Stimulated activated CD8-positive, alpha-beta memory T cell treated with anti-CD3 and anti-CD28 coated beads, Interleukin-4, amount 100 ng/mL, for 4 hours (primary cell): ENCODE measurements around the gene MT1E.
A peak's percentile ranks its signal among the peaks of the same experiment; 100 is the strongest.

Experiments
- DNase-seq, 2 donors: peaks; one replicate each; pipeline ENCODE4 v3.0.0-alpha.2; 2020; ENCODE audit warnings: low read depth in 2 of 2, low spot score in 1 of 2

MT1E gene

GRCh38 chr16:56625943-56626654, 518 bp downstream of the MT1E start:
- DNase-seq = no peak

GRCh38 chr16:56626685-56627084, 1.1 kb downstream of the MT1E start:
- no peak for DNase-seq

GRCh38 chr16:56628486-56629350, 3.1 kb downstream of the MT1E start:
- DNase-seq = no peak

- DNase-seq = no peak
Measured at GRCh38 chr16:56629531-56629930, 4.0 kb downstream of the MT1E start.

GRCh38 chr16:56630134-56630533, 4.6 kb downstream of the MT1E start:
- DNase-seq = no peak

GRCh38 chr16:56631197-56631596, 5.6 kb downstream of the MT1E start:
- no peak for DNase-seq

GRCh38 chr16:56631832-56632155, 6.2 kb downstream of the MT1E start:
- no peak for DNase-seq

- no peak for DNase-seq
Measured at GRCh38 chr16:56632156-56632847, 6.7 kb downstream of the MT1E start, which contains the start of gene MT1M. MT1M (plus strand) TSS chr16:56632659; CDS start chr16:56632732, 73 bp downstream.

- no peak for DNase-seq
Measured at GRCh38 chr16:56632848-56633365, 7.3 kb downstream of the MT1E start.

- no peak for DNase-seq
Measured at GRCh38 chr16:56633535-56633934, 8.0 kb downstream of the MT1E start.

- no peak for DNase-seq
Measured at GRCh38 chr16:56634715-56635440, 9.3 kb downstream of the MT1E start.

- no peak for DNase-seq
Measured at GRCh38 chr16:56635441-56635967, 9.9 kb downstream of the MT1E start.

GRCh38 chr16:56636616-56637413, 11.2 kb downstream of the MT1E start:
- no peak for DNase-seq

- DNase-seq = no peak
Measured at GRCh38 chr16:56637814-56638750, 12.5 kb downstream of the MT1E start, which contains the start of gene MT1A. MT1A (plus strand) TSS chr16:56638666; CDS start chr16:56638739, 73 bp downstream.

GRCh38 chr16:56639045-56639444, 13.5 kb downstream of the MT1E start:
- DNase-seq = no peak

GRCh38 chr16:56640076-56640475, 14.5 kb downstream of the MT1E start:
- no peak for DNase-seq

GRCh38 chr16:56641166-56641565, 15.6 kb downstream of the MT1E start:
- no peak for DNase-seq

GRCh38 chr16:56643080-56643778, 17.6 kb downstream of the MT1E start:
- peak; percentile 39 to 54 for DNase-seq
